Measurements from ENCODE around the gene GPR137B. TPM values are rescaled to one million over a fixed set of nuclear protein-coding genes. Genes with fewer than 3 reads are reported as not detected.

Gene GPR137B, protein sequence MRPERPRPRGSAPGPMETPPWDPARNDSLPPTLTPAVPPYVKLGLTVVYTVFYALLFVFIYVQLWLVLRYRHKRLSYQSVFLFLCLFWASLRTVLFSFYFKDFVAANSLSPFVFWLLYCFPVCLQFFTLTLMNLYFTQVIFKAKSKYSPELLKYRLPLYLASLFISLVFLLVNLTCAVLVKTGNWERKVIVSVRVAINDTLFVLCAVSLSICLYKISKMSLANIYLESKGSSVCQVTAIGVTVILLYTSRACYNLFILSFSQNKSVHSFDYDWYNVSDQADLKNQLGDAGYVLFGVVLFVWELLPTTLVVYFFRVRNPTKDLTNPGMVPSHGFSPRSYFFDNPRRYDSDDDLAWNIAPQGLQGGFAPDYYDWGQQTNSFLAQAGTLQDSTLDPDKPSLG
- total RNA-seq = 5.2 and 7.3 TPM in 2 replicates

DNA sequence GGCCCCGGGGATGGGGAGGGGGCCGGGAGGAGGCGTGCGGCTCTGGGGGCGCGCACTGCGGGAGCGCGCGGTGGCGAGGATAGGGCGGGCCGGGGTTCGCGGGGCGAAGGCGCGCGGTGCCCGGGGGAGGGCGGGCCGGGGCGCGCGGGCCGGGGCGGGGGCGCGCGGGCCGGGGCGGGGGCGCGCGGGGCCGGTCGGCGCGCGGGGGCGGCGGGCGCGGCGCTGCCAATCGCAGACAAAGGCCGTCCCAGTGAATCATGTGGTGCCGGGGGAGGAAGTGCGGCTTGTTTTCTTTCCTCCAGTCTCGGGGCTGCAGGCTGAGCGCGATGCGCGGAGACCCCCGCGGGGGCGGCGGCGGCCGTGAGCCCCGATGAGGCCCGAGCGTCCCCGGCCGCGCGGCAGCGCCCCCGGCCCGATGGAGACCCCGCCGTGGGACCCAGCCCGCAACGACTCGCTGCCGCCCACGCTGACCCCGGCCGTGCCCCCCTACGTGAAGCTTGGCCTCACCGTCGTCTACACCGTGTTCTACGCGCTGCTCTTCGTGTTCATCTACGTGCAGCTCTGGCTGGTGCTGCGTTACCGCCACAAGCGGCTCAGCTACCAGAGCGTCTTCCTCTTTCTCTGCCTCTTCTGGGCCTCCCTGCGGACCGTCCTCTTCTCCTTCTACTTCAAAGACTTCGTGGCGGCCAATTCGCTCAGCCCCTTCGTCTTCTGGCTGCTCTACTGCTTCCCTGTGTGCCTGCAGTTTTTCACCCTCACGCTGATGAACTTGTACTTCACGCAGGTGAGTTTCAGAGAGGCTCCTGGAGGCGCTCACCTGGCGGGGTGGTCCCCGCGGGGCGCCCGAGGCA lies at the start of gene GPR137B:
TSS of gene GPR137B (plus strand) at position 287 of the 851 bp plus-strand sequence. CDS start at position 371, 84 bp downstream.

Other genes starting within 250 kb of the GPR137B start
- 60.6 and 101 TPM in 2 replicates for gene NID1, start 77.4 kb upstream of the GPR137B start, total RNA-seq
- gene ERO1B, start 139.4 kb downstream of the GPR137B start, total RNA-seq = 0.90 and 2.4 TPM in 2 replicates